Activated naive CD4-positive, alpha-beta T cell treated with anti-CD3 and anti-CD28 coated beads, Interleukin-2, amount 10 ng/mL, durations not matched to agents 5 hours and 36 hours (primary cell): Measurements from ENCODE around the gene HCFC2. TPM values are rescaled to one million over a fixed set of nuclear protein-coding genes. Genes with fewer than 3 reads are reported as not detected.

Experiments
- total RNA-seq, 2 experiments: library from RNA; stranded (reverse); gene quantifications; one replicate each; pipeline ENCODE4 v1.2.3, GENCODE V29; 2021

The HCFC2 gene
- total RNA-seq, result 10 to 100 TPM; 14.1 to 15.3 TPM

GRCh38 chr12:104064031-104064841, at the start of gene HCFC2:
HCFC2 (plus strand) TSS chr12:104064531; CDS start chr12:104064561, 30 bp downstream.

GRCh38 chr12:104049903-104050356, 14.4 kb upstream of the HCFC2 start, which contains the start of gene GLT8D2:
GLT8D2 (minus strand) TSS chr12:104050187; CDS start chr12:104019648, 30,539 bp downstream.

GRCh38 chr12:104137902-104138796, 73.8 kb downstream of the HCFC2 start, which contains the start of gene NFYB:
NFYB (minus strand) TSS chr12:104138210; CDS start chr12:104135453, 2,757 bp downstream.

Other genes with a start within 250 kb of the HCFC2 start
- gene NT5DC3, start 223.3 kb upstream of the HCFC2 start, total RNA-seq, result 1 to 10 TPM; 2.7 to 5.1 TPM
- gene HSP90B1, start 134.1 kb upstream of the HCFC2 start, total RNA-seq, result 100 to 1,000 TPM; 310 to 315 TPM
- gene TDG, start 98.7 kb upstream of the HCFC2 start, total RNA-seq, result 10 to 100 TPM; 29.1 to 34.5 TPM
- gene GLT8D2, start 14.3 kb upstream of the HCFC2 start, total RNA-seq, result under 1 TPM in 1 of 2 experiments, not detected in 1; 0.22 TPM
- gene NFYB, start 73.7 kb downstream of the HCFC2 start, total RNA-seq, result 10 to 100 TPM; 22.7 to 22.9 TPM
- gene TXNRD1, start 151.2 kb downstream of the HCFC2 start, total RNA-seq, result 10 to 100 TPM; 67.4 to 81.0 TPM
- gene EID3, start 239.2 kb downstream of the HCFC2 start, total RNA-seq, result 1 to 10 TPM; 5.5 to 5.8 TPM